ENCODE data around the gene CACNA1A.

Gene CACNA1A

GRCh38 chr19:13493516-13494310 lies 12.6 kb downstream of the CACNA1A start:
- no peak for DNase-seq (ENCODE audit: low spot score)

- DNase-seq (ENCODE audit: low spot score): no peak
These were observed 14.2 kb downstream of the CACNA1A start for GRCh38 chr19:13492128-13492527.

DNA sequence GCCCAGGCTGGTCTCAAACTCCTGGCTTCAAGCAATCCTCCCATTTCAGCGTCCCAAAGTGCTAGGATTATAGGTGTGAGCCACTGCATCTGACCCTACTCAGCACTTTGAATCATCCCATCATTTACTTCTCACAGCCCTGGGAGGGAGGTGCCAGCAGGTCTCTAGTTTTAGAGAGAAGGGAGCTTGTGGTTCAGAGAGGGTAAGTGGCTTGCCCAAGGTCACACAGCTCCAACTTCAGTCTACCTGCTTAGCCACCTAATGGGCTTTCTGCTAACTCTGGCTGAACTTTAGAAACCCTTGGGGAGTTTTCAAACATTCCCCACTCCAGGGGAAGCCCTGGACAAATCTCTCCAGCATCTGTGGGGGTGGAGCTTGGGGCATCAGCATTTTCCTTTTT lies 18.3 kb downstream of the CACNA1A start:
- DNase-seq (ENCODE audit: low spot score): no peak

DNA sequence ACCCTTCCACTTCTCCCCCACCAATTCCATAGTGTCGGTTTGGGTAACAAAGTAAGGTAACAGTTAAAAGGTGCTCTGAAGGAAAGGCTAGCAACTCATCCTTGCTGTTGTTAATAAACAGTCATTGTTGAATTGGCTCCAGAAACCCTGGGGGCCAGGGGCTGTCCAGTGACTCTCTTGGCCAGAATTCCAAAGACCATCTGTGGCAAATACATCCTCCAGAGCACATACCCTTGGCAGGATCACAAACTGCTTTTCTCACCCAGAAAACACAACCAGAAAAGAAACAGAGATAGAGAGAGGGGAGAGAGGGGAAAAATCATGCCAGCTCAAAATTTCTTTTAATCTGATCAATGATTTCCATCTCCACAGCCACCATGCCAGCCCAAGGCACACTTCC lies 22.1 kb downstream of the CACNA1A start:
- DNase-seq (ENCODE audit: low spot score): peak; percentile 97

DNA sequence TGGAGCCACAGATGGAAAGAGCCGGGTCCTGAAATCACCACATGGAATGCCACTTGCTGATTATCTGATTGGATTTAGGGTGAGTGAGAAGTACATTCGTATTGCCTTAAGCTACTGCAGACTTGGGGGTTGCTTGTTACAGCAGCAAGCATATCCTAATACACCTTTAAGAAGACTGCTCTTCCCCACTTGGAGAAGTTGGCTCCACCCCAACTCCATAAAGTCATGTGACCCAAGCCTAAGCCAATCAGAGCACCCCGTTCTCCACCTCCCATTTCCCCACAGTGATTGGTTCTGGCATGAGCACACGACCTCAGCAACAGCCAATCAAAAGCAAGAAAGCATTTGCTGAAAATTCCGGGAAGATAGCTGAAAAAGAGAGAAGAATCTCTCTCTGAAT lies 23.1 kb downstream of the CACNA1A start:
- no peak for DNase-seq (ENCODE audit: low spot score)

GRCh38 chr19:13478576-13478975 lies 27.7 kb downstream of the CACNA1A start:
- no peak for DNase-seq (ENCODE audit: low spot score)

GRCh38 chr19:13476071-13476470 lies 30.2 kb downstream of the CACNA1A start:
- peak; percentile 83 for DNase-seq (ENCODE audit: low spot score)

DNA sequence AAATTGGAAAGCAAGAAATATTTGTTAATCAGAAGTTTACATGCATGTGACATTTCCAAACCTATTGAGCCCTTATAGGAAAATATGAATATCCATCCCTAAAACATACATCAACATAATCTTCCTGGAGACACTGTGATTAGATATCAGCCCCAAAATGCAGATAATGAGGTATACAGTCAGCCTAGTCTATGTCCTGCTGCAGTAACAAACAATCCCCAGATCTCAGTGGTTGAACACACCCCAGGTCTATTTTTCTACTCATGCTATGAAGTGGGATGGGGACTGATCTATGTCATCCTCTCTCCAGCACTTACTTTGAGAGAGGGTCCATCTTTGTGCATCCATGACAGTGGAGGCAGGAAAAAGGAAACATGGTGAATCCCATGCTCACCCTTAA lies 31.2 kb downstream of the CACNA1A start:
- no peak for DNase-seq (ENCODE audit: low spot score)

DNA sequence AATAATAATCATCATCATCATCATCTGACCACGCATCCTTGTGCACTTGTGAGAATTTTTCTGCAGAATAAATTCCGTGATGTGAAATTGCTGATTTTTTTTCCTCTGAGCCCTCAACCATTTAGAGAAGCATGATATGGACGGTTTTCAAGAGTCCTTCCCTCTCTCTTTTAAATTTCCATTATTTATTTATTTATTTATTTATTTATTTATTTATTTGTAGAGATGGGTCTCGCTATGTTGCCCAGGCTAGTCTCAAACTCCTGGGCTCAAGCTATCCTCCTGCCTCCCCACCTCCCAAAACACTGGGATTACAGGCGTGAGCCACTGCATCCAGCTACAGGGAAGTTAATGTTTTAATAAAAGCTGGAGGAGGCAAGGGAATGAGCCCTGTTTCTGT lies 39.6 kb downstream of the CACNA1A start:
- DNase-seq (ENCODE audit: low spot score): no peak

DNA sequence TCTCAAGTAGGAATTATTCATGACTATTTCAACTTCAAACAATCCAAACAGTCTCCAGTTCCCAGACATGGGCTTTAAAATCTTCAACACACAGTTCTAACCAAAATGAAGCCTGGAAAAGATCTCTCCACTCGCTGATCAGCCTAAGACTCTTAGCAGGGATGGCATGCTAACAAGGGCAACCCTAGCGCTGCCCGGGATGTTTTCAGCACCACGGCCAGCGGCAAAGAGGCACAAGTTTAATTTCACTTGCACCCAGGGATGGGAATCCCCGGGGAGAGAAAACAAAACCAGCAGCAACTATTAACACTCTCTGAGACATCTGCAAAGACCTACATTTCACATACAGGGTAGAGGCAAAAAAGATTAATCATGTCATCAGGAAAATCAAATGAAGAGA lies 43.0 kb downstream of the CACNA1A start:
- DNase-seq (ENCODE audit: low spot score): no peak

- DNase-seq (ENCODE audit: low spot score): peak; percentile 90
These were observed 44.7 kb downstream of the CACNA1A start for GRCh38 chr19:13461536-13461935.

DNA sequence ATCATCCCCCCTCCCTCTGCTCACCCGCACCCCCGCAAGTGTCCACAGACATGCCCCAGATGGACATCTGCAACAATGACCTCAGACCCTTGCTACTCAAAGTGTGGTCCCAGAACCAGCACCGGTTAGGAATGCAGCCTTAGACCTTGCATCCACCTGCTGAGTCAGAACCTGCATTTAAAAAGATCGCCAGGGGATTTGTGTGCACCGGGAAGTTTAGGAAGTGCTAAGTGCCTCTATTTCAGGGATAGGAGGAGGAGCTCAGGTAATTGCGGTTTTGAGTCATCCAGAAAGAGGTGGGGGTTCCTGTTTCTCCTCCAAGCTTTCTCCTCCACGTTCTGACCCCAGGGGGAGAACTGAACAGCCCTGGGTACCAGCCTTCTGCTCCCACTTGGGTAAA lies 46.2 kb downstream of the CACNA1A start:
- no peak for DNase-seq (ENCODE audit: low spot score)

DNA sequence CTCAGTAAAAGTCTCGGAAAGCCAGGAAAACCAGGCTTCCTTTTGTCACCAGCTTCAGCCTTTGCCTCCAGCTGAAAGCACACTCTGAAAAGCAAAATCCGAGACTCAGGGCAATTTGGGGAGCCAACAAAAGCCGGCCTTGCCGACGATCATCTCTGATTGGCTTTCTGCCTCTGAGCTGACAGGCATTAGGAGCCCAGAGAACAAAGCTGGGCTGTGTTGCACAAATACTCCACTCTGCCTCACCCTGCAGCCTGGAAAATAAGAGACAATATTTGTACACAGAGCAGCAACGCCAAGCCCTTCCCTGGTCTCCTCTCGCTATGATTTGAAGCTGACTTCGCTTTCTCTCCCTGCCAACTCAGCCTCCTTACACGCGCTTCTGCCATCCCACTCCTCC lies 46.9 kb downstream of the CACNA1A start:
- DNase-seq (ENCODE audit: low spot score): peak; percentile 90

DNA sequence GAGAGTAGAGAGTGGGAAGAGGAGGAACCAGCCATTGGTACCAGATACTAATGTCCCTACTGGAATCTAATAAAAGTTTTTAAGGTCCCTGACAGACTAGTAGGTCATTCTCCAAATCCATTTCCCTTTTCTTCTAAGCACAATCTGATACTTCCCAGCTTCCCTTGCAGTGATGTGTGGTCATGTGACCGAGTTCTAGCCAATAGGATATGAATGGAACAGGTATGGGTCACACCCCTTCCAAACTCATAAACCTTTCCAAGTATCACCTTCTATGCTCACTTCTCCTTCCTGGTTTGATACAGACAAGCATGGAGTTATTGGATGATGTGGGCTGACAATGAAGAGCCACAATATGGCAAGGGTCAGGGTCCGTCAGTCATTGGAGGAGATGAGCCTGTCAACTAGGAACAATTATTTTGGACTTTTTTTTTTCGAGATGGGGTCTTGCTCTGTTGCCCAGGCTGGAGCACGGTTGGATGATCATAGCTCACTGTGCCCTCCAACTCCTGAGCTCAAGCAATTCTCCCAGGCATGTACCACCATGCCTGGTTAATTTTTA lies 54.8 kb downstream of the CACNA1A start:
- no peak for DNase-seq (ENCODE audit: low spot score)

GRCh38 chr19:13447978-13448377 lies 58.3 kb downstream of the CACNA1A start:
- no peak for DNase-seq (ENCODE audit: low spot score)

- DNase-seq (ENCODE audit: low spot score): peak; percentile 96
These were observed 64.3 kb downstream of the CACNA1A start for GRCh38 chr19:13441810-13442512.

DNA sequence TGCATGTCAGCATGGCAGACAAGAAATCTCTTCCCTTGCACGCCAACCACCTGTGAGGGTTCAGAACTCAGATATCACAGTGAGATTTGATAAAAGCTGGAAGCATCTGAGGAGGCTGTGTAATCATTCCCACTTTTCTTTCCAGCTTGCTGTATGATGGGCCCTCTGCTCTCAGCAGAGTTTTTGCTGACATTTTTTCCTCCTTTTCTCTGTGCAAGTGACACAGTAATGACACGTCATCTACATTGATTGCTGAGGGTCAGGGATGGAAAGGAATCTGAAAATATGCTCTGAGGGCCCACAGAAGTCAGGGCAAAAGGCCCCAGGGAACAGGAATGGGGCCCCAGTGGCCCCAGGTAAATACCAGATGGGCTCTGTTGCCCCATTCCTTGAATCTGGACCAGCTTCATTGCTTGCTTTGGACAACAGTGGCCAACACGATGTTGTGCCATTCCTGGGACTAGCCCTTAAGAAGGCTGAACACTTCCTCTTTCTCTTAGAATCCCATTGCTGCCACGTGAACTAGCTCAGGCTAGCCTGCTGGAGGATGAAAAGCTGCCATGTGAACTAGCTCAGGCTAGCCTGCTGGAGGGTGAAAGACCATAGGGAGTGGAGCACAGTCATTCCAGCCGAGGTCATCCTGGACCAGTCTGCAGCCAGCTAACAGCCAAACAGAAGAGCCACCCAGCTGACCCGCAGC lies 68.2 kb downstream of the CACNA1A start:
- peak; percentile 32 for DNase-seq (ENCODE audit: low spot score)

DNA sequence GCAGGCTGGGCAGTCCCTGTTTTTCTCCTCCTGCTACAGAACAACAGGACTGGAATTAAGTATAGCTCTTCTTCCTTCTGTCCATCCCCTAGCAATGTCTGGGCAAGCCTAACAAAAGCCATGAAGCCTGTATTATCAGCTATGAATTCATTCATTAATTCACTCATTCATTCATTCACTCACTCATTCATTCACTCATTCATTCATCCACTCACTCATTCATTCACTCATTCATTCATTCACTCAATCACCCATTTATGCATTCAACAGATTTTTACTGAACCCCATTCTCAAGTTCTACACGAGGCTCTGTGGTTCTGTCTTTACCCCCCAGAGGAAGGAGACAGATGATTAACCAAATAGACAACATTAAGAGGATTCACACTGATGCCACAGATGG lies 69.9 kb downstream of the CACNA1A start:
- DNase-seq (ENCODE audit: low spot score): no peak

GRCh38 chr19:13430790-13431582 lies 75.3 kb downstream of the CACNA1A start:
- peak; percentile 59 for DNase-seq (ENCODE audit: low spot score)

DNA sequence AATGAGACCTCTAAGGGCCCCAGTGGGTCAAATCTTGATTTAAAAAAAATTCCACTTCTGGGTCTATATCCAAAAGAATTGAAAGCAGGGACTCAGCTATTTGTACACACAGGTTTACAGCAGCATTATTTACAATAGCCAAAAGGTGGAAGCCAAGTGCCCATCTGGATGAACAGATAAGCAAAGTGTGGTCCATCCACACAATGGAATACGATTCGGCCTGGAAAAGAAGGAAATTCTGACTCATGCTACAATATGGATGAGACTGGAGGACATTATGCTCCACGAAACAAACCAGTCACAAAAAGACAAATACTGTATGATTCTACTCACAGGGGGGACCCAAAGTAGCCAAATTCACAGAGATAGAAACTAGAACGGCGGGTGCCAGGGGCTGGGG lies 76.7 kb downstream of the CACNA1A start:
- no peak for DNase-seq (ENCODE audit: low spot score)

- peak; percentile 66 for DNase-seq (ENCODE audit: low spot score)
These were observed 77.9 kb downstream of the CACNA1A start for GRCh38 chr19:13428352-13428751.
